NT2/D1 (cell line): ENCODE measurements around the gene TENM4.

Source experiments
- DNase-seq: peaks from one replicate; pipeline ENCODE4 v3.0.0-alpha.2; 2011; ENCODE audit warnings: low read depth, low spot score
- H3K27me3 ChIP-seq: 2 replicates; pipeline ENCODE4 v1.6.0; 2011; ENCODE audit warnings: mild to moderate bottlenecking; ENCODE audit not compliant: insufficient read length, insufficient read depth
- H3K36me3 ChIP-seq: 2 replicates; pipeline ENCODE4 v1.6.1; 2011; ENCODE audit warnings: mild to moderate bottlenecking, low read length, mixed read lengths; ENCODE audit not compliant: insufficient read depth, insufficient read length
- H3K4me1 ChIP-seq: 2 replicates; pipeline ENCODE4 v1.5.1; 2011; ENCODE audit not compliant: insufficient read depth, insufficient read length
- H3K4me3 ChIP-seq: 2 replicates; pipeline ENCODE4 v1.5.1; 2011; ENCODE audit warnings: low read depth; ENCODE audit not compliant: insufficient read length
- H3K9ac ChIP-seq: 2 replicates; pipeline ENCODE4 v1.6.0; 2011; ENCODE audit warnings: low read depth; ENCODE audit not compliant: insufficient read length
- H3K9me3 ChIP-seq: 2 replicates; pipeline ENCODE4 v1.5.1; 2011; ENCODE audit warnings: mild to moderate bottlenecking, low read length; ENCODE audit not compliant: insufficient read depth
- SUZ12 ChIP-seq: IDR thresholded peaks from 2 replicates; pipeline ENCODE4 v1.6.1; 2011; ENCODE audit not compliant: insufficient read length, insufficient read depth; ENCODE audit errors: extremely low read depth
- YY1 ChIP-seq: IDR thresholded peaks from 2 replicates; pipeline ENCODE4 v1.6.1; 2011; ENCODE audit not compliant: insufficient read length, insufficient read depth
- ZNF274 ChIP-seq: IDR thresholded peaks from 2 replicates; pipeline ENCODE4 v1.6.1; 2011; ENCODE audit warnings: mild to moderate bottlenecking, low read depth, low read length

TENM4 gene

DNA sequence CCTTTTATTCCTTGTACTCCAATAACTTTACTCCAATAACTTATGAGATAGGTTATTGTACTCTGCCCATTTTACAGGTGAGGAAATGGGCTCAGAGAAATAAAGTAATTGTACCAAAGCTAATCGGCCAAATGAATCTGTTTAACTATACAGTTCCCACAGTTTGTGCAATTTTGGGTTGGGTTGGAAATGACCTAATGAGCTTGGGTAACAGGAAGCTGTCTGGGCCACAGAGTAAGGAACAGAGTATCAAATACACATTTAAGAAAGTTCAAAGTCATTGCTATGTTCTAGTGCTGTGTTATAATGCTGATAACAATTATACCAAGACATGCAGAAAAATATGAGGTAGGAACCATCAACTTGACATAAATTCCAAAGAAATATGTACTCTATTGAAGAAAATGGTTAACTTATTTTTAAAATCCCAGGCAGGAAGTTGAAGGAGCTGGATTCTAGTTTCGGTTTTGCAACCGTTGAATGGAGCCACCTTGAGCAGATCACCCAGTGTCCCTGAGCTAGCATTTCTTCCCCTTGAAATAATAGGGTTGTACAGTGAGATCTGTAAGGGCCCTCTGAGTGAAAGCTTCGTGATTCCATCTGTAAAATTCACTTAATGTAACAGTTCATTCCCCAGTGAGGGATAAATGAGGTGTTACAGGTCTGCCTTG, 505.3 kb downstream of the TENM4 start:
- H3K9ac ChIP-seq = no peak overlapping the region
- TF ChIP-seq ZNF274 = no peak
- TF ChIP-seq SUZ12 = no peak
- TF ChIP-seq YY1 = no peak
- no peaks in the 10 kb centered on the region for H3K27me3 ChIP-seq
- no peaks in the 10 kb centered on the region for H3K4me1 ChIP-seq
- no peak for DNase-seq
- H3K36me3 ChIP-seq = no peaks in the 10 kb centered on the region
- H3K4me3 ChIP-seq = no peak overlapping the region
- H3K9me3 ChIP-seq = no peaks in the 10 kb centered on the region

DNA sequence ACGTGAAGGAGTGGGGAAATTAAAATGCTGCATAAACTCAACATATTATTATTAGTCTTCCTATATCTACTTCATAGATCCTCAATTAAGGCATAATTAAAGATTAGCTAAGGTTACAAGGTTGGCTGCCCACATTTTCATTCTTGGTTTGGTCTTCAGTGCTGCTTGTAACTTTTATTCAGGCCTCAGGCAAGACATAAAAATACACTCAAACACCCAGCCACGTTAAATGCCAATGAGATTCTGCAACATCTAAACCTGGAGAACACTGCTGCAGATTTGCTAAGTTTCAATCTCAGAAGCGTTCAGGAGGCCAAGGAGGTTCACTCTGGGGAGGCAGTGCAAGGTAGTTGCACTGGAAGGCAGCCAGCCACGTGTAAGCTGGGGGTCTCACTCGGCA, 507.5 kb downstream of the TENM4 start:
- Histone ChIP-seq H3K9ac (no peak overlapping the region), H3K27me3 (no peaks in the 10 kb centered on the region)
- TF ChIP-seq ZNF274 (no peak), SUZ12 (no peak), YY1 (no peak)

DNA sequence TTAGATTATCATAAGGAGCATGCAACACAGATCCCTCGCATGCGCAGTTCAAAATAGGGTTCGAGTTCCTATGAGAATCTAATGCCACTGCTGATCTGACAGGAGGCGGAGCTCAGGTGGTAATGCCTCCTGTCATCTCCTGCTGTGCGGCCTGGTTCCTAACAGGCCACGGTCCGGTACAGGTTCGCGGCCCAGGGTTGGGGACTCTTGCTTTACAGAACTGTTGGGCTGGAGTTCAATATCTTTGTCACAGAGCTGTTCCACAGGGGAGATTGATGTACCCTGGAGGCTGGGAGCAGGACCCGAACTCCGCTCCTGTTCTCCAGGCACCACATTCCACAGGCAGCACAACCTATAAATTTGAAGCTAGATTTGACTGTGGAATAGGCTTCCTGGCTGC, 508.1 kb downstream of the TENM4 start:
- TF ChIP-seq SUZ12 = no peak
- TF ChIP-seq ZNF274 = no peak
- TF ChIP-seq YY1 = no peak
- H3K9me3 ChIP-seq = no peaks in the 10 kb centered on the region
- no peak for DNase-seq
- no peaks in the 10 kb centered on the region for H3K27me3 ChIP-seq
- no peaks in the 10 kb centered on the region for H3K36me3 ChIP-seq
- H3K4me3 ChIP-seq = no peak overlapping the region
- H3K4me1 ChIP-seq = no peaks in the 10 kb centered on the region
- H3K9ac ChIP-seq = no peak overlapping the region

More for the DNA sequence above, 507.5 kb downstream of the TENM4 start:
- no peaks in the 10 kb centered on the region for H3K4me1 ChIP-seq
- H3K36me3 ChIP-seq = no peaks in the 10 kb centered on the region
- DNase-seq = no peak
- no peaks in the 10 kb centered on the region for H3K9me3 ChIP-seq
- no peak overlapping the region for H3K4me3 ChIP-seq

DNA sequence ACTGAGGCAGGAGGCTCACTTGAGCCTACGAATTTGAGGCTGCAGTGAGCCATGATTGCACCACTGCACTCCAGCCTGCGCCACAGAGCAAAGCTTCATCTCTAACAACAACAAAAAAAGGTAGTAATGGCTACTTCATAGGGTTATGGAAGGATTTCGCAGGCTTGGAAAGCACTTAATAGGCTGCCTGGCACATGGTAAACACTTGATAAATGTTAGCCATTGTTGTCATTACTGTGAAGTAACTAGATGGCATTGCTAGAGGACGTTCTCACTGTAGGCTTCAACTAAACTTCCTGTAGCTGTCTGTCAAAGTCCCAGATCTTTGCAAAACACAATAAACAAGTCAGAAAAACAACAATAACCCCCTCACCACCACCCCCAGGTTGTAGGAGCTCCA, 508.9 kb downstream of the TENM4 start:
- no peaks in the 10 kb centered on the region for H3K9me3 ChIP-seq
- H3K4me1 ChIP-seq = peaks cover 2% of the 10 kb centered on the region
- no peaks in the 10 kb centered on the region for H3K27me3 ChIP-seq
- TF ChIP-seq YY1 (no peak), SUZ12 (no peak), ZNF274 (no peak)
- DNase-seq = no peak
- no peak overlapping the region for H3K4me3 ChIP-seq
- H3K9ac ChIP-seq = no peak overlapping the region
- no peaks in the 10 kb centered on the region for H3K36me3 ChIP-seq

DNA sequence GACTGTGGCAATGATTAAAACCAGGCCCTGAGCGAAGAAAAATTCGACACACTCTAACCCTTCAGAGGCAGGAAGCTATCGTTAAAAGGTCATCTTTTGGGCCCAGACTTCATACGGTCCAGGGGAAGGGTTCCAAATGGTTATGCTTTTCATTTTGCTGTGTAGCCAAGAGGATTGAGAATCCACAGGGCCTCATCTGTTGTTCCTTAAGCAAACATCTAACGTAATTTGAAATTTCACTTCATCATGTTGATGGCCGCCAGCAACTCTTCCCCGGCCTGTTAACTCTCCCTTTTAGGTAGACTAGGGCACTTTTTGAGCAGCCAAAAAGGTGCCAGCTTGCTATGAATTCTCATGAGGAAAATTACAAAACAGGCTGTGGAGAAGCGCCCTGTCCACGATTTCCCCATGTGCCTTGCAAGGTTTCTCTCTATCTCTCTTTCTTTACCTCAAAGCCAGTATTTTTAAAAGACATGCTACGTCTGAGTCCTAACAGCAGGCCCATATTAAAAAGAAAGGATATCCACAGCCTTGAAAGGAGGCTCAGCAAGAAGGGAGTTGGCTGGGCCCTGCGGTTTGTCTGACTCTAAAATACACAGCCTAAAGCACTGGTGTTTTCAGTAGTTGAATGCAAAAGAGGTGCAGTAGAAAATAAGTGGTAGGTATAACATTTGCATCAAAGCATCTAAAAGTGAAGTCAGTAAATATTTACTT, 509.9 kb downstream of the TENM4 start:
- no peak overlapping the region for H3K4me3 ChIP-seq
- H3K4me1 ChIP-seq = peaks cover 2% of the 10 kb centered on the region
- H3K27me3 ChIP-seq = no peaks in the 10 kb centered on the region
- no peak overlapping the region for H3K9ac ChIP-seq
- no peaks in the 10 kb centered on the region for H3K9me3 ChIP-seq
- no peaks in the 10 kb centered on the region for H3K36me3 ChIP-seq
- no peak for DNase-seq
- TF ChIP-seq SUZ12 (no peak), ZNF274 (no peak), YY1 (no peak)

DNA sequence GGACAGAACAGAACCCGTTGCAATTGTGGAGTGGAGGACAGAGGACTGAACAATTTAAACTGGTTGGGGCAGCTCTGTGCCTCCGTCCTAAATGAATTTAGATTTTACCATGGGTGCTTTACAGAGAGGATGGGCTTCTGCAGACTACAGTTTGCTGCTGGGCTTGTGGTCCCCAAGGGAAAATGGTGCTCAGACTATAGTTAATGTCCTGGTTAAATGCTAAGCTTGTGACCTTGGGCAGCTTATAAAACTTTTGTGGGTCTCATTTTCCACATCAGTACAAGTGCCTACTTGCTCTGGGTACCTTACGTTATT, 511.0 kb downstream of the TENM4 start:
- Histone ChIP-seq H3K27me3 (no peaks in the 10 kb centered on the region), H3K9ac (no peak overlapping the region), H3K4me1 (peaks cover 2% of the 10 kb centered on the region), H3K36me3 (no peaks in the 10 kb centered on the region), H3K4me3 (no peak overlapping the region), H3K9me3 (no peaks in the 10 kb centered on the region)
- TF ChIP-seq SUZ12 = no peak
- TF ChIP-seq ZNF274 = no peak
- no peak for TF ChIP-seq YY1
- DNase-seq = no peak

DNA sequence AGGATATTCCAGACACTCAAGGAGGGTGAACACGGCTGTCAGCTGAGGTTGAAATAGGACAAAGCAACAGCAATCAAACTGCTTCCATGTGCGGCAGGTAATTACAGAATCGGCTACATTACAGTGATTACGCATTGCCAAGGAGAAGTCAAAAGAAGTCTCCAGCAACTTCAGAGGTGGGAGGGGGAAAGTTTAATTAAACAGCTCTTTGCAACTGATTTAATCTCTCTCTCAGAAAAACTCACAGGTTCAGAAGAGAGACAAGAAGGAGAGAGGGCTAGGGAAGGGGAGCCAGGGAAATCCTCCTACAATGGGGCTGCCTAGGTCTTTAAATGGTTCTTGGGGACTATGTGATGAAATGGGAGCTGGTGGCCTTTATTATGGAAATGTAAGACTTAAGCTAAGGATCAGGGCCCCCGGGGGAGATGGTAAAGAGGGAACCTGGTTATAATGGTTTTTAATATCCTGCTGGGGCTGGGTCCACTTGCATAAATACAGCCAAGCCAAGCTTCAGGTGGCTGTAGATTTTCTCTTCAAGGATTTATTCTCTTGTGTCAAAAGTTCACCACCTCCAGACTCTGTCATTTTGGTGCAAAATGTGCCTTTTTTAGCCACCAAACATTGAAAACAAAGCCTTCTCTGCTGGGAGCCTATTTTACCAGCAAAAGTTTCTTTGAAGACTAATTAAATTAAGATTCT, 511.5 kb downstream of the TENM4 start:
- peak; percentile 94 for DNase-seq
- Histone ChIP-seq H3K4me1 (peaks cover 2% of the 10 kb centered on the region), H3K9ac (no peak overlapping the region), H3K9me3 (no peaks in the 10 kb centered on the region), H3K36me3 (no peaks in the 10 kb centered on the region), H3K4me3 (no peak overlapping the region), H3K27me3 (no peaks in the 10 kb centered on the region)
- TF ChIP-seq ZNF274 (no peak), YY1 (no peak), SUZ12 (no peak)
